ENCODE data around the gene C3orf22.

DNA sequence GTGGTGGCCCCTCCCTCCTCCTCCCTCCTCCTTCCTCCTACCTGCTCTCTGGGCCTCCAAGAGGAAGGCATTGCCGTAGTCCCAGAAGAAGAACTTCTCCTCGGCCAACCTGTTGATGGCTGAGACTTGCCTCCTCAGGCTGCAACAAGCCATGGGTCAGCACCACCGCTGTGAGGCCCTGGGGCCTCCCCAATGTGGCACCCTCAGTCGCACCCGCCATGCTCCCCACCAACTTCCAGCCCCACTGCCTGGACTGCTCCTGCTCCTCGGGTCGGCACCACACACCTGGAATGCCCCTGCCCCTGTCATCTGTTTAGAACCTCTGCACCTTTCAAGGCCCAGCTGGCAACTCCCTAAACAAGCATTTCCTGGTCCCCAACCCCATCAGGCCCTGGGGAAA, 58.7 kb downstream of the C3orf22 start:
- TF ChIP-seq, protein P1, sequence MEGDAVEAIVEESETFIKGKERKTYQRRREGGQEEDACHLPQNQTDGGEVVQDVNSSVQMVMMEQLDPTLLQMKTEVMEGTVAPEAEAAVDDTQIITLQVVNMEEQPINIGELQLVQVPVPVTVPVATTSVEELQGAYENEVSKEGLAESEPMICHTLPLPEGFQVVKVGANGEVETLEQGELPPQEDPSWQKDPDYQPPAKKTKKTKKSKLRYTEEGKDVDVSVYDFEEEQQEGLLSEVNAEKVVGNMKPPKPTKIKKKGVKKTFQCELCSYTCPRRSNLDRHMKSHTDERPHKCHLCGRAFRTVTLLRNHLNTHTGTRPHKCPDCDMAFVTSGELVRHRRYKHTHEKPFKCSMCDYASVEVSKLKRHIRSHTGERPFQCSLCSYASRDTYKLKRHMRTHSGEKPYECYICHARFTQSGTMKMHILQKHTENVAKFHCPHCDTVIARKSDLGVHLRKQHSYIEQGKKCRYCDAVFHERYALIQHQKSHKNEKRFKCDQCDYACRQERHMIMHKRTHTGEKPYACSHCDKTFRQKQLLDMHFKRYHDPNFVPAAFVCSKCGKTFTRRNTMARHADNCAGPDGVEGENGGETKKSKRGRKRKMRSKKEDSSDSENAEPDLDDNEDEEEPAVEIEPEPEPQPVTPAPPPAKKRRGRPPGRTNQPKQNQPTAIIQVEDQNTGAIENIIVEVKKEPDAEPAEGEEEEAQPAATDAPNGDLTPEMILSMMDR (IDR thresholded peaks at IDR 0.05; ENCODE audit: poor library complexity, severe bottlenecking), result no peak
- no peak for TF ChIP-seq POLR2AphosphoS5 (IDR thresholded peaks at IDR 0.05)
- TF ChIP-seq EP300 (conservative IDR thresholded peaks at IDR 0.05; ENCODE audit: poor library complexity, severe bottlenecking), result no peak
- TF ChIP-seq TAF1 (IDR thresholded peaks at IDR 0.05; ENCODE audit: low read depth), result no peak
- TF ChIP-seq, protein P2, sequence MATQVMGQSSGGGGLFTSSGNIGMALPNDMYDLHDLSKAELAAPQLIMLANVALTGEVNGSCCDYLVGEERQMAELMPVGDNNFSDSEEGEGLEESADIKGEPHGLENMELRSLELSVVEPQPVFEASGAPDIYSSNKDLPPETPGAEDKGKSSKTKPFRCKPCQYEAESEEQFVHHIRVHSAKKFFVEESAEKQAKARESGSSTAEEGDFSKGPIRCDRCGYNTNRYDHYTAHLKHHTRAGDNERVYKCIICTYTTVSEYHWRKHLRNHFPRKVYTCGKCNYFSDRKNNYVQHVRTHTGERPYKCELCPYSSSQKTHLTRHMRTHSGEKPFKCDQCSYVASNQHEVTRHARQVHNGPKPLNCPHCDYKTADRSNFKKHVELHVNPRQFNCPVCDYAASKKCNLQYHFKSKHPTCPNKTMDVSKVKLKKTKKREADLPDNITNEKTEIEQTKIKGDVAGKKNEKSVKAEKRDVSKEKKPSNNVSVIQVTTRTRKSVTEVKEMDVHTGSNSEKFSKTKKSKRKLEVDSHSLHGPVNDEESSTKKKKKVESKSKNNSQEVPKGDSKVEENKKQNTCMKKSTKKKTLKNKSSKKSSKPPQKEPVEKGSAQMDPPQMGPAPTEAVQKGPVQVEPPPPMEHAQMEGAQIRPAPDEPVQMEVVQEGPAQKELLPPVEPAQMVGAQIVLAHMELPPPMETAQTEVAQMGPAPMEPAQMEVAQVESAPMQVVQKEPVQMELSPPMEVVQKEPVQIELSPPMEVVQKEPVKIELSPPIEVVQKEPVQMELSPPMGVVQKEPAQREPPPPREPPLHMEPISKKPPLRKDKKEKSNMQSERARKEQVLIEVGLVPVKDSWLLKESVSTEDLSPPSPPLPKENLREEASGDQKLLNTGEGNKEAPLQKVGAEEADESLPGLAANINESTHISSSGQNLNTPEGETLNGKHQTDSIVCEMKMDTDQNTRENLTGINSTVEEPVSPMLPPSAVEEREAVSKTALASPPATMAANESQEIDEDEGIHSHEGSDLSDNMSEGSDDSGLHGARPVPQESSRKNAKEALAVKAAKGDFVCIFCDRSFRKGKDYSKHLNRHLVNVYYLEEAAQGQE (IDR thresholded peaks at IDR 0.05; ENCODE audit: borderline replicate concordance), result no peak
- no peak for TF ChIP-seq EZH2 (IDR thresholded peaks at IDR 0.05; ENCODE audit: borderline replicate concordance, insufficient read depth, low read length, poor library complexity, severe bottlenecking)
- TF ChIP-seq MXI1 (conservative IDR thresholded peaks at IDR 0.05; ENCODE audit: poor library complexity, severe bottlenecking), result no peak
- TF ChIP-seq RAD21 (conservative IDR thresholded peaks at IDR 0.05), result no peak

Measured in neural cell (in vitro differentiated cells).